A549 treated with DMSO at 1 μM for 4 hours (cell line): Measurements from ENCODE around the gene PRDX5. TPM values are rescaled to one million over a fixed set of nuclear protein-coding genes. Genes with fewer than 3 reads are reported as not detected.

ENCODE experiments used
- total RNA-seq: library from RNA; stranded (reverse); fragments of 200-300 nt; extraction: Qiagen RNA extraction; gene quantifications from 5 replicates; pipeline ENCODE4 v1.2.3, GENCODE V29; 2022; ENCODE audit warnings: low read depth

Gene PRDX5
- 411 to 478 TPM (median 438 TPM) in 5 replicates for total RNA-seq

DNA sequence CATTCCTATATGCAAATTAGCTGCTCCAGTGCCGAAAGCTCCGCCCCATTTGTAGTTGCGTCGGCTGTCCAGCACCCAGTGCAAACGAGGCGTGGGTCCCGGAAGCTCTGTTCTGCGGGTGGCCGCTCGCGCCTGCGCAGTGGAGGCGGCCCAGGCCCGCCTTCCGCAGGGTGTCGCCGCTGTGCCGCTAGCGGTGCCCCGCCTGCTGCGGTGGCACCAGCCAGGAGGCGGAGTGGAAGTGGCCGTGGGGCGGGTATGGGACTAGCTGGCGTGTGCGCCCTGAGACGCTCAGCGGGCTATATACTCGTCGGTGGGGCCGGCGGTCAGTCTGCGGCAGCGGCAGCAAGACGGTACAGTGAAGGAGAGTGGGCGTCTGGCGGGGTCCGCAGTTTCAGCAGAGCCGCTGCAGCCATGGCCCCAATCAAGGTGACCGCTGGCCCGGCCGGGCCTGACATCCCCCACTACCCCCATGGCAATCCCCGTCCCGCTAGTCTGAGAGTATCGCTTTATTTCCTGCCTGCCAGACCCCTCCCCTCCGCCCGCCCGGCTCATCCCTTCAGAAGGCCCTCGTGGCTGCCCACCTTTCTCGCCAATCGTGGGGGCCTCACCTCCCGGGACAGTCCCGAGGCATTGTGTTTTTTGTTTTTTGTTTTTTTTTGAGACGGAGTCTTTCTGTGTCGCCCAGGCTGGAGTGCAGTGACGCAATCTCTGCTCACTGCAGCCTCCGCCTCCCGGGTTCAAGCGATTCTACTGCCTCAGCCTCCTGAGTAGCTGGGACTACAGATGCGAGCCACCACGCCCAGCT is at the start of gene PRDX5:
PRDX5 (plus strand) TSS at position 161 of the 805 bp plus-strand sequence; CDS start at position 256, 95 bp downstream.

DNA sequence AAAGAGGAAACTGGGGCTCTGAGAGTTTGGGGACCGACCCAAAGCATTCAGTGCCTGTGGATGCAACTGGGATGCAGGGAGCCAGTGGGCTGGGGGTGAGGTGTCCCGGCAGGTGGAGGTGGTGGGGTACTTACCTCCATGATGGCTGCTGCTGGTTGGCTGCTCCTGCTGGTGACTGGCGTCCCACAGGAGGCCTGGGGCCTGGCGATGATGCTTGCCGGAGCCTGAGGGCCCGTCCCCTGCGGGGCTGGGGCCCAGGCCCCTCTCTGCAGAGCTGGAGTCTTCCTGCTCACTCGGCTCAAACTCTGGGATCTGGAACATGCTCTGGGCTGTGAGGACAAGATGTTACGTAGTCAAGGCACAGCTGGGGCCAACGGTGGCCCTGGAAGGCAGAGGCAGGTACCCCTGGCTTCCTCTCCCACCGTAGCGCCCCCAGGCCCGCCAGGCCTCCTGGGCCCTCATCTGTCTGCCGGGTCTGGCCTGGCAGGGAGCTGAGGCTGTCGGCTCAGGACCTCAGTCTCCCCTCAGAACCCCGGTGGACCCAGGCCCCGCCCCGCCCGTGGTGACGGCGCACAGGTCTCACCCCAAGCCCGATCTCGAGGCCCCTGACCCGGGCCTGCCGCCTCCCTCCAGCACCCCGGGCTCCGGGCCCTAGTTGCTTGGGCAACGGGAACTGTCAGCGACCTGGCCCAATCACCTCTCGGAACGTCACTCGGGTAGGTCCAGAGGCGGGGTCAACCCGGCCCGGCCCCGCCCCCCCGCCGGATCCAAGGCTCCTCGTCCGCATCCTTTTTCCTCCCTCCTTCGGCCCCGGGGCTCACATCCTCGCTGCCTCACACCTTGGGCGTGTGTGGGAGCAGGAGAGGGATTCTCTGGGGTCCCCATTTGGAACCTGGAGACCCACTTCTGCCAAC is 33.6 kb upstream of the PRDX5 start, which contains the start of gene BAD:
BAD (minus strand) TSS at position 618 of the 914 bp plus-strand sequence; CDS start at position 321, 297 bp downstream.

DNA sequence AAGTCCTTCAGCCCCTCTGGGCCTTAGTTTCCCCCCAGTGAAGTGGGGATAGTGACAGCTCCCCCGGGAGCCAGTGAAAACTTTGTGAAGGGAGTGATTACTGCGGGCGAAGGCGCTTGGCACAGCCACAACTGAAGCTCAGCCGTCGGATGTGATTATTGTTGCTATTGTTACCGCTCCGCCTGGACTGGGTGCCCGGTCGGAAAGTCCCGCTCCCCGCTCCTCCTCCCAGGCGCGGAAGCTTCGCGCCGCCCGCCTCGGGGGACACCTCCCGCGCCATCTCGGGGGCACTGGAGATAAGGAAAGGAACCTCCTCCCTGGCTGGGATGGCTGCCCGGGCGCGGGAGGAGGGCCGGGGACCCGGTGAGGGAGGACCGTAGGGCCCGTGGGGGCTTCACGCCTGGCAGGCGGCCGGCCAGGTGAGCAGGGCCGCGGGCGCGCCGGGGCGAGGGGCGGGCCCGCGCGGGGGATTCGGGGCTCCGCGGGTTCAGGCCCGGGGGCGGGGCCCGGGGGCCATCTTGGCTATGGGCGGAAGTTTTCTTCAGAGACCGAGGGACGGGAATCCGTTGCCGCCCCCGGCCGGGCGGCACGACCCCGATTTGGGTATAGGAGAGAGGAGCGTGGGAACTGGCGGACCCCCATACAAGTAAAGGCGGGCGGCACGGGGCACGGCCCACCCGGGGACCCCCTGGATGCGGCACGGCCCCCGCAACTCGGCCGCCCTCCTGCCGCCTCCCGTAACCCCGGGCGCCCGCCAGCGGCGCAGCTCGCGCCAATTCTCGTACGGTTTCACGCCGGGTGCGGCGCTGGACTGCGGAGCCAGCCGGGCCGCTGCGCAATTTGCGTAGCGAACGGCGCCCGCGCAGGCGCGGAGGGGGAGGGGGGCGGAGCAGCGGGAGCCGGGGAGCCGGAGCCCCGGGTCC is 32.7 kb upstream of the PRDX5 start, which contains the start of gene GPR137:
GPR137 (plus strand) TSS at position 887 of the 923 bp plus-strand sequence. CDS start 677 bp downstream, outside the sequence.

DNA sequence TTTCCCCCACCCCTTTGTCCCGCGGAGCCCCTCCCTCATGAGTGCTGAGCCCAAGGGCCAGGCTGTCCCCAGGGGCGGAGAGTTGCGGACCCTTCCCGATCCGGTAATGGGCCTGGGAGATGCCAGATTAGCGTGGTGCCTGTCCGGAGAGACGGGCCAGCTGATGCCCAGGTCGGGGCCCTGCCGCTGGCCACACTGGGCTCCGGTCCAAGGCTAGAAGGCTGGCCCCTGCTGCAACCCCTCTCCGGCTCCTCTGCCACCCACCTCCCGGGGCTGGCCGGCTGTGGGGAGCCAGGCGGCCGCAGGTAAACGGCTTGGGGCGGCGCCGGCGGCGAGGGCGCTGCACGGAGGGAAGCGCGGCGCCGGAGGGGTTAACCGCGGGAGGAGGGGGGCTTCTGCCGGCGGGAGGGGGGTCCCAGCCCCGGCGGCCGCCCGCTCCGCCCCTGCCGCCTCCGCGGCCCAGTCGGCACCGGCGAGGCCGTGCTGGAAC is 26.6 kb upstream of the PRDX5 start, which contains the start of gene KCNK4:
KCNK4 (plus strand) TSS at position 41 of the 490 bp plus-strand sequence. CDS start 1,717 bp downstream, outside the sequence.

DNA sequence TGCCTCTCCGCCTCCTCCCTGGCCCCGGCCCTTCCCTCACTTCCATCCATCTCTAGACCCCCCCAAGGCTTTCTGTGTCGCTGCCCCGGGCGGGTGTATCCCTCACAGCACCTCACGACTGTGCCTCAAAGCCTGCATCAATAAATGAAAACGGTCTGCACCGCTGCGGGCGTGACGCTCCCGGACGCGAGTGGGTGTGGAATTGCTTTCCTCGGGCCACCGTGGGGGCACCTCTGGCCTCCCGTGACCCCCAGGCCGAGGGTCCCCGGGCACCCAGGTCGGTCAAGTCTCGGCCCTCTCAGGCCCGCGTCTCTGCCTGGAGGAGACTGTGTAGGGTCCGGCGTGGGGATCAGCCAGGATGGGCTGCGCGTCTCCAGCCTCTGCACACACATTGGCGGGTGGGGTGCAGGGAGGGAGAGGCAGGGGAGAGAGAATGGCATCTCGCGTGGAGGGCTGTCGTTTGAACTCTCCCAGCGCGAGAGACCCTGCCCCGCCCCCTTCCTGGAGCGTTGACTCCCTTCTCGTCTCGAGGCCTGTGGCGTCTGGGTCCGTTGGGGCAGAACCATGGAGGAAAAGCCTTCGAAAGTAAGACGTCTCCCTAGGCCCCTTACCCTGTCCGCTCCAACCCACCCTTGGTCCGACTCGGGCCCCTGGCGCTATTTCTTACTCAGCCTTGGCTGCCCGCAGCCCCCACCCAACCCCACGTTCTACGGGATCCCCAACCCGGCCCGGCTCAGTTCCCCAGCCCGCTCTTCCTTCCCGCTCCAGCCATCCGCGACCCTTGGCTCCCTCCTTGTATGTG is 17.9 kb upstream of the PRDX5 start, which contains the start of gene CATSPERZ:
CATSPERZ (plus strand) TSS at position 512 of the 802 bp plus-strand sequence; CDS start at position 565, 53 bp downstream.

DNA sequence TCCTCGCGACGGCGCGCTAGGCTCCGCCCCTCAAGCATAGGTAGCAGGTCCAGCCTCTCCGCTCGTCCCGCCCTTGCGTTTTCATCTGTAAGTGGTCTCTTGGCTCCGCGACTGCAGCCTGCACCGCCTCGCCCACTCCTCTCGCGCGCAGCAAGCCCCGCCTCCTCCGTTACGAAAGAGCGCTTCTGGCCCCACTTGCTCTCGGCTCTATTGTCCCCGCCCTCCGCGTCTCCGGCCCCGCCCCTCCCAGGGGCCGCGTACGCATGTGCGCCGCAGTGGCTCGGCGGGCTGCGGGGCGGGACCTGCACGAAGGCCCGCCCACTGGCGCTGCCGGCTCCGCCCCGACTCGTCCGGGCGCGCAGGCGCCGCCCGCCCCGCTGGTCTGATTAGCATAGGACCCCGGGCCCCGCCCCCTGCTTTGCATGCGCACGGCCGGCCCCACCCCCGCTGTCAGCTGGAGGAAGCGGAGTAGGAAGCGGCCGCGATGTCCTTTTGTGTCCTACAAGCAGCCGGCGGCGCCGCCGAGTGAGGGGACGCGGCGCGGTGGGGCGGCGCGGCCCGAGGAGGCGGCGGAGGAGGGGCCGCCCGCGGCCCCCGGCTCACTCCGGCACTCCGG is 12.7 kb upstream of the PRDX5 start, which contains the start of gene ESRRA:
ESRRA (plus strand) TSS at position 450 of the 616 bp plus-strand sequence. CDS start 1,656 bp downstream, outside the sequence.

DNA sequence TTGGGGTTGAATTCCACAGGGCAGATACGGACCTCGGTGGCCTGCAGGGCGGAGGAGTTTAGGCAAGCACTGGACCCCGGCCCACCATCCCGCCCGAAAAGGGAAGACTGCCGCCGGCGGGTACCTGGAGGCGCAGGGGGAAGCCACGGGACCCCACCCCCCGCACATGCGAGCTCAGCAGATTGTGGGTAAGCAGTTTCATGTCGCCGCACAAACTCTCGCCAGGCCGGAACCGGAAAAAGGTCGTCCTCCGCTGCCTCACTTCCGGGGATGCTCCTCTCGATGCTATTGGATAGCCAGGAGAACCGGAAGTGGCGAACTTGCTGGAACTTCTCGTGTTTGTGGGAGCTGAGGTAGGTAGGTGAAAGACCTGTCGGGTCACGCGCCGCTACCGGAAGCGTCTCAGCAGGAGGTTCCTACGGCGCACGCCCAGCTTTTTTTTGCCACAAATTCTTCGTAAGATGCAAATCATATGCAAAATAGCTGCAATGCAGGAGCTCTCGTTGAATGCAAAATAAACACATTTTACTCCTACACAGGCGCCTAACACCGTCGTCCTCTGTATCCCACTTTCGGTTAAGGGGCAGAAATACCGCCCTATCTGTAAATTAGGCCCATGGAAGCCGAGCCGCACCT is 478 bp upstream of the PRDX5 start, which contains the start of gene TRMT112:
TRMT112 (minus strand) TSS at position 235 of the 636 bp plus-strand sequence; CDS start at position 202, 33 bp downstream.

DNA sequence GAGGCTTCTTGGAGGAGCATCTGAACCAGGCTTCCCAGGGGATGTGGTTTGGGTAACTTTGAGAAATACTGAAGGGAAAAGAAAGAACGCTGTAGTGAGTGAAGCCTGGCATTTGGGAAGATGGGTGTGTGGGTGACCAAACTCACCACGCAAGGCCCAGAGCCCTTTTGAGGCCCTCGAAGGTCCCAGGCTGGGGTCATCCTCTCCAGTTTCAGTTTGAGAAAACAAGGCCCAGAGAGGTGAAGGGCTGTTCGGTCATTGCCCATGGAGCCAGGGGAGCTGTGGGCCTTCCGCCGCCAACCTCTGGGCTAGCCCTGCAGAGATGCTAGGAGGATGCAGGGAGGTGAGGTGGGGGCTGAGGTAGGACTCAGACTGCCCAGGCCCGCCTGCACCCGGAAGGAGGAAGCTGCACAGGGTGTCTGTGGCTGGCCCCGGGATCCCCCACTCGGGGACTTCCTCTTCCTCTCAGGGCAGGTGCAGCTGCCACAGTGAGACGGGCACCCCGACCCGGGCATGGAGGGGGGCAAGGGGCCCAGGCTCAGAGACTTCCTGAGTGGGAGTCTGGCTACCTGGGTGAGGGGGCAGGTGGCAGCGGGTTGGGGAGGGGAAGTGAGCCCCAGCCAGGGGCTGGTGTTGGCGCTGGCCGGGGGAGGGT is 22.0 kb downstream of the PRDX5 start, which contains the start of gene CCDC88B:
CCDC88B (plus strand) TSS at position 451 of the 655 bp plus-strand sequence; CDS start at position 514, 63 bp downstream.

DNA sequence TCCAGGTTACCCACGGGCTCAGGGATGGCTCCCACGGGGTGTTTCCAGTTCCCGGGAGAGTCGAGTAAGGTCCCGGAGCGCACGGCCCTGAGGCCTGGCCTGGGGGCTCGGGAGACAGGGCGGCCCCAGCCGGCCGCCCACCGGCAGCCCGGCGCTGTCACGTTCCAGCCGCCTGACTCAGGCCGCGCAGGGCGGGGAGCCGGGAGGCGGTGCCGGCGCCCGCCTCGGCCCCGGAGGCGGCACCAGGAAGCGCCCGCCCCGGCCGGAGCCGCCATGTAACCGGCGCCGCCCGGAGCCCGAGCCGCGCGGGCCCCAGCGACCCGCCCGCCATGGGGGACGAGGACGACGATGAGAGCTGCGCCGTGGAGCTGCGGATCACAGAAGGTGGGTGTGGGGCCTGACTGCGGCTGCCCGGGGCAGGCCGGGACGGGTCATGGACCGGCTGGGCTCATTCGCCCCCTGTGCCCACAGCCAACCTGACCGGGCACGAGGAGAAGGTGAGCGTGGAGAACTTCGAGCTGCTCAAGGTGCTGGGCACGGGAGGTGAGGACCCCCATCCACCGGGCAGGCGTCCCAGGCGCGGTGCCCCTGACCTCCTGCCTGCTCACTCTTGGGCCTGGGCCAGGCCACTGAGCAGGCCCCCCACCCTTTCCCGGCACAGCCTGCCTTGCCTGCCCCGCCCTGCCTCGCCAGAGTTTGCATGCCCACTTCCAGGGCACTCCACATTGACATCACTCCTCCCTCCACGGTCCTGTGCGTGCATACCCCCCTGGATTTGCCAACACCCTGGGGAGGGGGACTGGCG is 41.2 kb downstream of the PRDX5 start, which contains the start of gene RPS6KA4:
RPS6KA4 (plus strand) TSS at position 256 of the 805 bp plus-strand sequence; CDS start at position 330, 74 bp downstream.

Other genes with a start within 250 kb of the PRDX5 start
- gene MACROD1, start 152.0 kb upstream of the PRDX5 start, total RNA-seq: 9.1 to 15.9 TPM (median 14.1 TPM) in 5 replicates
- 253 to 292 TPM (median 270 TPM) in 5 replicates for gene STIP1, start 131.9 kb upstream of the PRDX5 start, total RNA-seq
- 0.69 to 3.9 TPM (median 2.0 TPM) in 5 replicates for gene FERMT3, start 111.4 kb upstream of the PRDX5 start, total RNA-seq
- 18.4 to 24.1 TPM (median 22.8 TPM) in 5 replicates for gene TRPT1, start 91.9 kb upstream of the PRDX5 start, total RNA-seq
- gene NUDT22, start 91.8 kb upstream of the PRDX5 start, total RNA-seq: 32.6 to 40.0 TPM (median 36.4 TPM) in 5 replicates
- gene DNAJC4, start 87.6 kb upstream of the PRDX5 start, total RNA-seq: 19.9 to 23.1 TPM (median 20.7 TPM) in 5 replicates
- 37.6 to 52.0 TPM (median 50.4 TPM) in 5 replicates for gene VEGFB, start 83.5 kb upstream of the PRDX5 start, total RNA-seq
- gene FKBP2, start 77.0 kb upstream of the PRDX5 start, total RNA-seq: 113 to 138 TPM (median 124 TPM) in 5 replicates
- 234 to 382 TPM (median 354 TPM) in 5 replicates for gene PPP1R14B, start 71.2 kb upstream of the PRDX5 start, total RNA-seq
- 13.3 to 24.6 TPM (median 20.3 TPM) in 5 replicates for gene PLCB3, start 66.6 kb upstream of the PRDX5 start, total RNA-seq
- 86.0 to 99.6 TPM (median 94.5 TPM) in 5 replicates for gene BAD, start 33.5 kb upstream of the PRDX5 start, total RNA-seq
- gene GPR137, start 32.3 kb upstream of the PRDX5 start, total RNA-seq: 31.7 to 57.9 TPM (median 45.8 TPM) in 5 replicates
- gene KCNK4, start 26.8 kb upstream of the PRDX5 start, total RNA-seq: 0.06 to 0.07 TPM in 2 of 5 replicates, not detected in the others
- gene CATSPERZ, start 17.8 kb upstream of the PRDX5 start, total RNA-seq: 2.2 to 3.1 TPM (median 2.7 TPM) in 5 replicates
- 45.4 to 70.2 TPM (median 61.2 TPM) in 5 replicates for gene ESRRA, start 12.6 kb upstream of the PRDX5 start, total RNA-seq
- gene TRMT112, start 562 bp upstream of the PRDX5 start, total RNA-seq: 401 to 459 TPM (median 416 TPM) in 5 replicates
- gene CCDC88B, start 22.1 kb downstream of the PRDX5 start, total RNA-seq: 9.9 to 13.7 TPM (median 12.8 TPM) in 5 replicates
- 51.6 to 71.2 TPM (median 63.1 TPM) in 5 replicates for gene RPS6KA4, start 41.0 kb downstream of the PRDX5 start, total RNA-seq
- gene SLC22A11, start 237.8 kb downstream of the PRDX5 start, total RNA-seq: 0.06 to 0.17 TPM (median 0.08 TPM) in 4 of 5 replicates, not detected in the other